Smooth muscle cell (in vitro differentiated cells): Measurements from ENCODE around the gene NOL7. TPM values are rescaled to one million over a fixed set of nuclear protein-coding genes. Genes with fewer than 3 reads are reported as not detected.

Experiments
- DNase-seq: peaks from one replicate; lab custom pipeline; 2025; ENCODE audit not compliant: unreplicated experiment; lab: John Stamatoyannopoulos, UW
- H2AFZ ChIP-seq: fragments of 200-600 bp; sonication (generic); 2 replicates; pipeline ENCODE4 v1.6.0; 2016; ENCODE audit warnings: antibody characterized with exemption, low read depth, mild to moderate bottlenecking
- H3F3A ChIP-seq: fragments of 200-600 bp; sonication (generic); 2 replicates; pipeline ENCODE4 v1.6.0; 2017; ENCODE audit warnings: antibody characterized with exemption, low read depth
- H3K27ac ChIP-seq: fragments of 200-600 bp; sonication (generic); 2 replicates; pipeline ENCODE4 v1.5.1; 2016; ENCODE audit warnings: low read depth, mild to moderate bottlenecking
- H3K27me3 ChIP-seq: fragments of 200-600 bp; sonication (generic); 2 replicates; pipeline ENCODE4 v1.6.1; 2016; ENCODE audit warnings: low read depth, mild to moderate bottlenecking
- H3K36me3 ChIP-seq: fragments of 200-600 bp; sonication (generic); 2 replicates; pipeline ENCODE4 v1.5.1; 2016; ENCODE audit warnings: low read depth
- H3K4me1 ChIP-seq: fragments of 200-600 bp; sonication (generic); 2 replicates; pipeline ENCODE4 v1.5.1; 2016; ENCODE audit warnings: low read depth
- H3K4me2 ChIP-seq: fragments of 200-600 bp; sonication (generic); 2 replicates; pipeline ENCODE4 v1.6.0; 2016; ENCODE audit warnings: mild to moderate bottlenecking
- H3K4me3 ChIP-seq: fragments of 200-600 bp; sonication (generic); 2 replicates; pipeline ENCODE4 v1.5.1; 2016; ENCODE audit warnings: mild to moderate bottlenecking
- H3K79me2 ChIP-seq: fragments of 200-600 bp; sonication (generic); 2 replicates; pipeline ENCODE4 v1.6.0; 2016; ENCODE audit warnings: low read depth, mild to moderate bottlenecking
- H3K9ac ChIP-seq: fragments of 200-600 bp; sonication (generic); 2 replicates; pipeline ENCODE4 v1.6.0; 2016; ENCODE audit warnings: low read depth
- H3K9me3 ChIP-seq: fragments of 200-600 bp; sonication (generic); replicated peaks from 2 replicates; pipeline ENCODE4 v1.5.1; 2016; ENCODE audit warnings: low read depth
- H4K20me1 ChIP-seq: fragments of 200-600 bp; sonication (generic); 2 replicates; pipeline ENCODE4 v1.6.0; 2016; ENCODE audit warnings: low read depth
- CTCF ChIP-seq: fragments of 200-600 bp; sonication (generic); IDR thresholded peaks from 2 replicates; pipeline ENCODE4 v1.5.1; 2017; ENCODE audit warnings: borderline replicate concordance, mild to moderate bottlenecking, antibody characterized with exemption; ENCODE audit not compliant: insufficient read depth, poor library complexity, severe bottlenecking
- WGBS: methylation state at CpG from one replicate; pipeline ENCODE4 v1.1.7; 2016; ENCODE audit warnings: low lambda C conversion rate; 5-methylcytosine and 5-hydroxymethylcytosine counted together
- polyA plus RNA-seq: library from polyadenylated mRNA; unstranded; fragments of >200 nt; fragmentation: Nextera tagmentation; extraction: Ambion mirVana; gene quantifications from 2 replicates; pipeline ENCODE4 v1.2.1, GENCODE V29; 2016
- total RNA-seq: library from RNA; depleted of rRNA; stranded (reverse); fragments of >200 nt; gene quantifications from 2 replicates; pipeline ENCODE4 v1.2.3, GENCODE V29; 2014

Gene NOL7
- total and polyA plus RNA-seq, 2 experiments from 2014 or later, result 104 to 120 TPM

- H3K36me3 ChIP-seq, result no peaks in the 10 kb centered on the region
- no peak for DNase-seq
- no peaks in the 10 kb centered on the region for H3K79me2 ChIP-seq
- no peaks in the 10 kb centered on the region for H3K9me3 ChIP-seq
- no peaks in the 10 kb centered on the region for H3K27me3 ChIP-seq
- no peaks in the 10 kb centered on the region for H3F3A ChIP-seq
- no peak overlapping the region for H3K4me3 ChIP-seq
- H2AFZ ChIP-seq, result no peak overlapping the region
- no peak overlapping the region for H3K9ac ChIP-seq
- no peaks in the 10 kb centered on the region for H4K20me1 ChIP-seq
- no peak for TF ChIP-seq CTCF
- no peak overlapping the region for H3K27ac ChIP-seq
- no peak overlapping the region for H3K4me2 ChIP-seq
- H3K4me1 ChIP-seq, result no peaks in the 10 kb centered on the region
- 78% methylated on average over 6 of the region's 6 CpGs for WGBS
These were observed 15.1 kb upstream of the NOL7 start for GRCh38 chr6:13600036-13600435.

GRCh38 chr6:13604135-13604534 lies 11.0 kb upstream of the NOL7 start:
- Histone ChIP-seq H3K79me2 (no peaks in the 10 kb centered on the region), H3K27ac (no peak overlapping the region), H2AFZ (no peak overlapping the region), H3K4me3 (no peak overlapping the region), H3K4me1 (no peaks in the 10 kb centered on the region), H3K4me2 (no peak overlapping the region), H4K20me1 (no peaks in the 10 kb centered on the region), H3K36me3 (no peaks in the 10 kb centered on the region), H3K27me3 (no peaks in the 10 kb centered on the region), H3K9me3 (no peaks in the 10 kb centered on the region), H3K9ac (no peak overlapping the region), H3F3A (no peaks in the 10 kb centered on the region)
- no peak for DNase-seq
- 92% methylated on average over 4 of the region's 4 CpGs for WGBS
- no peak for TF ChIP-seq CTCF

GRCh38 chr6:13604546-13605416 lies 10.4 kb upstream of the NOL7 start:
- no peak for DNase-seq
- Histone ChIP-seq H3K4me3 (no peak overlapping the region), H3K27ac (no peak overlapping the region), H3K4me2 (no peak overlapping the region), H3K9ac (no peak overlapping the region), H2AFZ (no peak overlapping the region), H3K36me3 (no peaks in the 10 kb centered on the region), H3K4me1 (no peaks in the 10 kb centered on the region), H3F3A (no peaks in the 10 kb centered on the region), H4K20me1 (no peaks in the 10 kb centered on the region), H3K9me3 (no peaks in the 10 kb centered on the region), H3K79me2 (no peaks in the 10 kb centered on the region), H3K27me3 (no peaks in the 10 kb centered on the region)
- no peak for TF ChIP-seq CTCF
- WGBS, result 83% methylated on average over 2 of the region's 2 CpGs

- H3K9ac ChIP-seq, result no peak overlapping the region
These were observed 9.5 kb upstream of the NOL7 start for GRCh38 chr6:13605634-13606033.

More at GRCh38 chr6:13605634-13606033, 9.5 kb upstream of the NOL7 start:
- no peaks in the 10 kb centered on the region for H3K36me3 ChIP-seq
- H3K27me3 ChIP-seq, result no peaks in the 10 kb centered on the region
- DNase-seq, result no peak
- no peak overlapping the region for H3K4me3 ChIP-seq
- WGBS, result 94% methylated on average over 4 of the region's 4 CpGs
- no peaks in the 10 kb centered on the region for H3K79me2 ChIP-seq
- no peaks in the 10 kb centered on the region for H3F3A ChIP-seq
- H3K4me1 ChIP-seq, result no peaks in the 10 kb centered on the region
- H2AFZ ChIP-seq, result no peak overlapping the region
- no peaks in the 10 kb centered on the region for H3K9me3 ChIP-seq
- no peak for TF ChIP-seq CTCF
- no peaks in the 10 kb centered on the region for H4K20me1 ChIP-seq
- H3K27ac ChIP-seq, result no peak overlapping the region
- no peak overlapping the region for H3K4me2 ChIP-seq
